GM19395 (cell line): ENCODE data around the gene TTC1.
"Not testable (repeated sequence)": the region's sequence is repeated elsewhere in the genome, so short reads cannot be mapped to it uniquely, and the experiment has no call there.

Source experiments
- ATAC-seq: cut with Tn5 transposase; IDR thresholded peaks from one replicate; pipeline ENCODE4 v1.9.1; 2021; ENCODE audit warnings: mild to moderate bottlenecking, moderate library complexity; ENCODE audit not compliant: unreplicated experiment

The TTC1 gene

DNA sequence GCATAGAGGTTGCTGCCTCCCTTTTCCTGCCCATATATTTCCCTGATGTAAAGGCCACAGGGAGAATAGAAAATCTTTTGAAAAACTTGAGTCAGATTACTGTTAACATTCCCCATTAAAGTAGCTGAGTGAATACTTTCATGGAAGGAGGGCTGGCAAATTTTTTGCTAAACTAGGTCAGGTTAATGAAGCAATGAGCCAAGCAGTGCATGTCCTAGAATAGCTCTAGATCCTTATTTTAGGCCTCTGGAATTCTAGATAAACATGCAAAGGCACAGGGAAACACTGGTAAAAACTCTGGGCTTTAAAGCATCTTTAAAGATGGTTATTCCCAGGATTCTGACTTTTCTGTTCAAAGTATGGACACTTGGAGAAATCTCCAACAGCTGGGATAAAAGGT, 27.9 kb downstream of the TTC1 start:
- no peak for ATAC-seq

DNA sequence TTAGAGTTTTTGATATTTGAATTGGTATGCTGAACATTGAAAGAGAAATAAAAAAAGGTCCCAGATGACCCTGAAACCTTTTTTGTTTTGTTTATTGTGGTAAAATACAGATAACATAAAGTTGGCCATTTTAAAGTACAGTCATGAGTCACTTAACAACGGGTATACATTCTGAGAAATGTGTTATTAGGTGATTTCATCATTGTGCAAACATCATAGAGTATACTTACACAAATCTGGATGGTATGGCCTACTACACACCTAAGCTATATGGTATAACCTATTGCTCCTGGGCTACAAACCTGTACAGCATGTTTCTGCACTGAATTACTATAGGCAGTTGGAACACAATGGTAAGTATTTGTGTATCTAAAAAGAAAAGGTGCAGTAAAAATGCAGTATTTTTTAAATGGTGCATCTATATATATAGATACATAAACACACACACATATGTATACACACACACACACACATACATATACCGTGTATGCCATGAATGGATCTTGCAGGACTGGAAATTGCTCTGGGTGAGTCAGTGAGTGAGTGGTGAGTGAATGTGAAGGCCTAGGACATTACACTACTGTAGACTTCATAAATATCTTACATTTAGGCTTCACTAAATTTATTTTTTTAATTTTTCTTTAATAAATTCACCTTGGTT, 31.0 kb downstream of the TTC1 start:
- ATAC-seq, result no peak

DNA sequence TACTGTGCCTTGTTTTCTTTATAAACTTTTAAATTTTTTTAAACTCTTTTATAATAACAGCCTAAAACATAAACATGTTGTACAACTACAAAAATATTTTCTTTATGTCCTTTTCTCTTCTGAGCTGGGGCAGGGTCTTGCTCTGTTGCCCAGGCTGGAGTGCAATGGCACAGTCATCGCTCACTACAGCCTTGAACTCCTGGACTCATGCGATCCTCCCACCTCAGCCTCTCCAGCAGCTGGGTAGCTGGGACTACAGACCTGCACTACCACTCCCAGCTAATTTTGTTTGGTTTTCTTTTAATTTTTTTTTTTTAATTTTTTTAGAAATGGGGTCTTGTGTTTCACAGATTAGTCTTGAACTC, 31.5 kb downstream of the TTC1 start:
- no peak for ATAC-seq

DNA sequence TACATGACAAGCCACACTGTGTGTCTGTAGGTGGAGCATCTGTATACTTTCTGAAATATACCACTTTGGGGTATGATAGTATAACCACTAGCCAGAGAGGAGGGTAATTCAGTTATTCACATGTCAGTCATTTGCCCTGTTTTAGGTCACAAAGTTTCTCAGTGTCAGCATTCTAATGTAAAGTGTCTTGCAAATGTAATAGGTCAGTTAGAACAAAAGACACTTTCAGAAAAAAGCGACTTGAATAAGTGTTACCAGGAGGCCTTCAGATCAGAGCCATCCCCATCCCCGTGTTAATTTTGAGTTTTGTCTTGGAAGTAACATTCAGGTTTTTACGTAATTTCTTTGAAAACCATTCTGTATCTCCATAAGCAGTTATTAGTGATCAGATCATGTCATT, 33.7 kb downstream of the TTC1 start:
- ATAC-seq, result no peak

DNA sequence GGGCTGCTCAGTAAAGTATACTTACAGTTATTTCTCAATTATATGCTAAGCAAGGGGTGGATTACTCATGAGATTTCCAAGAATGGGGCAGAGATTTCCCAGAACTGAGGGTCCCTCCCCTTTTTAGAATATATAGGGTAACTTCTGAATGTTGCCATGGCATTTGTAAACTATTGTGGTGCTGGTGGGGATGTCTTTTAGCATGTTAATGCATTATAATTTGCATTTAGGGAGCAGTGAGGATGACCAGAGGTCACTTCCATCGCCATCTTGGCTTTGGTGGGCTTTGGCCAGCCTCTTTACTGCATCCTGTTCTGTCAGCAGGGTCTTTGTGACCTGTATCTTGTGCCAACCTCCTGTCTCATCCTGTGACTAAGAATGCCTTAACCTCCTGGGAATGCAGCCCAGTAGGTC, 35.5 kb downstream of the TTC1 start:
- ATAC-seq, result no peak

DNA sequence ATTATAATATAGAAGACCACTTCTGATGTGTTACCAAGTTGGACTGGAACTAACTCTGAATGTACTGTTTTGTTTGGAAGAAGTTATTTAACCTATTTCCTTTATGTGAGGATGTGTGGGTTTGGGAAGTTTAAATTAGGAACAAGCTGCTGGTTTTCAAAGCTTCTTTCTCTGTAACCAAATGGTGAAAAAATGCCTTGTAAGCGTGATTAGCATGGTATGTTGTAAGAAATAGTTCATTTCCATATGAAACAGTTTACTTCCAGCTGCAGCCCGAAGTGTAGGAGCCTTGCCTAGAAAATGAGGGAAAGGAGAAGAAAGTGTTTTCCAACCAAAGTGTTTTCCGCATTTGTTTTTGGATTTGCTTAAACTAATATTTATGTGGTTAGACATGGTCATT, 36.0 kb downstream of the TTC1 start:
- no peak for ATAC-seq

DNA sequence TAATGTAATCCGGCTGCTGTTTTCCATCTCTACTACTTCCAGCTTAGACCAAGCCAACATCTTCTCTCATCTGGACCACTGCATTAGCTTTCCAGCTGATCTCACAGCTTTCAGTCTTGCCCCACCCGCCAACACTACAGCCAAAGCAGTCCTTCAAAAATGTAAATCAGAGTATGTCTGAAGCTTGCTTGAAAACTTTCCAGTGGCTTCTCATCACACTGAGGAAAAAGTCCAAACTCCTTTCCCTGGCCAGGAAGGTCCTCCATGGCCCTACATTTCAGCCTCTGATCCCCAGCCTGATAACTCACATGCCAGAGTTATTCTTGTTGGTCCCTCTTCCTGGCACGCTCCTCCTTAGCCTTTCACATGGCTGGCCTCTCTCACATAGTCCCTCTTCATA, 38.5 kb downstream of the TTC1 start:
- ATAC-seq, result no peak

DNA sequence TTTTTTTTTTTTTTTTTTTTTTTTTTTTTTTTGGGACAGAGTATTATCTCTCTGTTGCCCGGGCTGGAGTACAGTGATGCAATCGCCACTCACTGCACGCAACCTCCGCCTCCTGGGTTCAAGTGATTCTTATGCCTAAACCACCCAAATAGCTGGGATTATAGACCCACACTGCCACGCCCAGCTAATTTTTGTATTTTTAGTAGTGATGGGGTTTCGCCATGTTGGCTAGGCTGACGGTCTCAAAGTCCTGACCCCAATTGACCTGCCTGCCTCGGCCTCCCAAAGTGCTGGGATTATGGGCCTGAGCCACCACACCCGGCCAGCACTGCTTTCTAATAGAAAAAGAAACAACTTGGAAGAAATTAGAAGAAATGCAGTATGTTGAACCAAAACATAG, 39.2 kb downstream of the TTC1 start:
- no peak for ATAC-seq

DNA sequence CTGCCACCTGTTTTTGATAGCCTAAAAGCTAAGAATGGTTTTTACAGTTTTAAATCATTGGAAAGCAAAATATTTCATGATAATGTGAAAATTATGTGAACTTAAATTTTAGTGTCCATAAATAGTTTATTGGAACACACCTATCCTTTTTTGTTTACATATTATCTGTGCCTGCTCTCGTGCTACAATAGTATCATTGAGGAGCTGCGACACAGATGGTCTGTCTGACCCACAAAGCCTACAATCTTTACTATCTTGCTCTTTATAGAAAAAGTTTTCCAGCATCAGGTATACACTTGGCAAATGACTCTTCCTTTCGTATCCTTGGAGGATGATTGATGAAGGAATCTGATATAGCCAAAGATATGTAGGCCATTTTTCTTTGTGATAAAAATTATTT, 40.2 kb downstream of the TTC1 start:
- no peak for ATAC-seq

DNA sequence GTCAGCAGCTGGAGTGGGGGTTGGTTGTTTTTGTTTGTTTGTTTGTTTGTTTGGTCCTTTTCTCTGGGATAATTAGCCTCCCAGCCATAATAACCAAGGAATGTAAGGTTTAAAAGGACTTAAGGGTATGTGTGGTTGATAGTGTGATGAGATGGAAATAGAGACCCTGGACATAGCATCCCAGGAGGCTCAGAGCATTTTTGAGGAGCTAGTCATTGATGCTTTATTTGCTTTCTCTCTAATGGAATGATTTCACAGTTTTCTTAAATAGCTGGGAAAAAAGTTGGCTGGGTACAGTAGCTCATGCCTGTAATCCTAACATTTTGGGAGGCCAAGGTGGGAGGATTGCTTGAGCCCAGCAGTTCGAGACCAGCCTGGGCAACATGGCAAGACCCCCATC, 45.1 kb downstream of the TTC1 start:
- no peak for ATAC-seq

DNA sequence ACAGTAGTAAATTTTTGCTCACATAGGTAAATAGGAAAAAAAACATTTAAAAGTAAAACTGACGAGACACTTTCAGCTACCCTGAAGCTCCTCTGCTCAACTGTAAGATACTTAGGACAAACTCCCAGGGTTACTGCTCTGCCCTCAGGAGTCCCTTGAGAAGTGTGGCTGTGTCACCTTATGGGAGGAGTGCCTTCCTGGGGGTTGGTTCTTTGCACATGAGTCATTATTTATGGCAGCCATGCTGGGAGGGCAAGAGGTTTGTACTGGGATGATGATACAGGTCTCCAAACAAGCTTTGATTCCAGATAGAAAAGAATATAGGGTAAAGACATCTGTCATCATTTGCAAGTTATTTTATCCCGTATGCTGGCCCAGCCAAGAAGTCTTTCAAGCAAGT, 45.9 kb downstream of the TTC1 start:
- no peak for ATAC-seq

DNA sequence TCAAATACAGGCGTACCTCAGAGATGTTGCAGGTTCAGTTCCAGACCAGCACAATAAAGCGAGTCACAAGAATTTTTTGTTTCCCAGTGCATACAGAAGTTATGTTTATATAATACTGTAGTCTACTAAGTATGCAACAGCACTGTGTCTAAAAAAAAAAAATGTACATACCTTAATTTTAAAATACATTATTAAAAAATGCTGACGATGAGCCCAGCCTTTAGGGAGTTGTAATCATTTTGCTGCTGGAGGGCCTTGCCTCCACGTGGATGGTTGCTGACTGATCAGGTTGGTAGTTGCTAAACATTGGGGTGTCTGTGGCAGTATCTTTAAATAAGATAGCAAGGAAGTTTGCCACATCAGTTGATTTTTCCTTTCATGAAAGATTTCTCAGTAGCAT, 48.3 kb downstream of the TTC1 start:
- ATAC-seq, result no peak

DNA sequence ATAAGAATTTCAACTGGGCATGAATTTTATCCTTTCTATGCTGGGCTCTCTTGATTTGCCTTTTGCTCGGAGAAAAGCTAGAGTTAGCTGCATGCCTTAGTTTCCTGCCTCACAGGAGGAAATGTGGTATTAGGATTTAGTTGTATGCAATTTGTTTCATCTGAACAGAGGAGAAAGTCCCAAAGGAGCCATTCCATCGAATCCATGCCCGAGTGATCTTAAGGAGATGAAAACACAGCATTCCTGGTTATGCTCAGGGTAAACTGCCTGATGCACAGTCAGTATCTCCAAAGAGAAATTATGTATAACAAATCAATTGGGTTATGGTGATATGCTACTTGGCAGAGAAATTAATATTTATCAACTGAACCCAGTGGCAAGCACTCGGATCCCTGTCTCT, 51.1 kb downstream of the TTC1 start:
- no peak for ATAC-seq

DNA sequence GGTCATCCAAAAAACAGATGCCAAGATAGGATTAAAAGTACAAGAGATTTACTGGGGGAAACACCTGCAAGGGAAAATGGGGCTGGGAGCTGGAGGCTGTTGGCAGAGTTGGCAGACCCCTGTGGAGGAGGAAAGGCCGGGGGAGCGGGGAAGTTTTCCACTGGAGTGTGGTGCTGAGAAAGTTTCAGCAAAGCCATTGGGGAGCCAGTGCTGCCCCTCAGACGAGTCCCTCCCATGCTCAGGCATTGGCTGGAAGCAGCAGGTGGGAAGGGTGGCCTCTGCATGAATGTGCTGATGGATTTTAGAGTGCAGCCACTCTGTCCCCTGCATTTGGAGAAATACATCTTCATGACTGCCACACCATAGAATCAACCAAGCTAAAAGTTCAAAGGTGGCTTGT, 52.8 kb downstream of the TTC1 start:
- no peak for ATAC-seq

DNA sequence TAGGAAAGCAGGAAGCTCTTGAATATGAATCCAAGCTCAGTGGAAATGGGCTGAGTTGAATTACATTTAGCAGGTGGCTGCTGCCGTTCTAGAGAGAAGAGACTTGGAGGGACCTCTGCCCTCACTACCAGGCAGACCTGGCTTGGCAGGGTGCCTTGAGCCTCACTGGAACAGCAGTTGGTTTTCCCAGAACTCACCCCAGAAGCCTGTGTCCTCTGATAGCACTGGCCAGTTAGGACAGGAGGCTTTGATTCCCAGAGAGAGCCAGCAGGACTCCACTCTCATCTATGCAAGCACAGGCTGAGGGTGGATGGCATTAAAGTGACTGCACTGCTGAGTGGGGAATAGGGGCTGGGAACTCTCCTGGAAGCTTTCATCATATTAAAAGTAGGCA, 55.5 kb downstream of the TTC1 start:
- no peak for ATAC-seq

DNA sequence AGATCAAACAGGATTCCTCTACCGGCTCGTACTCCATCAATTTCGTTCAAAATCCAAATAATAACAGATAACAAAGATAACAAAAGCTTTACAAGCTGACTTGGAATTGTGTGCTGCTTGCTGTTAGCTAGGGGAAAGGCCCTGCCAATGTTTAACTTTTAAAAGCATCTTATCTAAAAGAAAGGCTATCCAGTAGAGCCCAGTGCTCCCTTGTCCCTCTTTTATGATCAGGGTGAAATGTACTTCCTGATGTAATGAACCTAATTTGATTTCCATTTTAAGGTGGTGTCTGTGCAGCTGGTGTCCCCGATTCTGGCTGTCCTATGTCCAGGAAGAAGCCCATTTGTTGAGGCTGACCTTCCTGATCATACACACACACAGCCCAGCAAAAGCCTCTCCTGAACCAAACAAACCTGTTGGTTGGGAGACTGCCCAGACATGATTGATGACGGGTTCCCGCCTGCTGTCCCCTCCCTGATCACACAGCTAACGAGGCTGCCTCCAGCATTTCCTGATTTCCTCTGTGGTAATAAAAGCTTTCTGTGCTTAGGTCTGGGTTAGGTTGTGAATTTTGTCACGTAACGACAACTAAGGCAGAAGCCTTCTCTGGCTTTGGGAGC, 56.2 kb downstream of the TTC1 start:
- ATAC-seq, result no peak

DNA sequence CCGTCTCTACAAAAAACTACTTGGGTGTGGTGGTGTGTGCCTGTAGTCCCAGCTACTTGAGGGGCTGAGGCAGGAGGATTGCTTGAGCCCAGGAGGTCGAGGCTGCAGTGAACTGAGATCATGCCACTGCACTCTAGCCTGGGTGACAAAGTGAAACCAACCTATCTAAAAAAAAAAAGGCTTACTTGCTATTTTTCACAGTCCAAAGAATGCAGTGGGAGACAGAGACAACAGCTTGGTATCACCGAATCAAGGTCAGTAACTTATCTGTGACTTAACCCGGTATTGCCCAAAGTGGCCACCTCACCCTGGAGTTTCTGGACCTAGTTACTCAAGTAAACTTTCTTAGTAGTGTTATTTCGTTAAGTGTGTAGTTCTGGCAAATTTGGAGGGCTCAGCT, 60.2 kb downstream of the TTC1 start:
- ATAC-seq, result not testable (repeated sequence)

DNA sequence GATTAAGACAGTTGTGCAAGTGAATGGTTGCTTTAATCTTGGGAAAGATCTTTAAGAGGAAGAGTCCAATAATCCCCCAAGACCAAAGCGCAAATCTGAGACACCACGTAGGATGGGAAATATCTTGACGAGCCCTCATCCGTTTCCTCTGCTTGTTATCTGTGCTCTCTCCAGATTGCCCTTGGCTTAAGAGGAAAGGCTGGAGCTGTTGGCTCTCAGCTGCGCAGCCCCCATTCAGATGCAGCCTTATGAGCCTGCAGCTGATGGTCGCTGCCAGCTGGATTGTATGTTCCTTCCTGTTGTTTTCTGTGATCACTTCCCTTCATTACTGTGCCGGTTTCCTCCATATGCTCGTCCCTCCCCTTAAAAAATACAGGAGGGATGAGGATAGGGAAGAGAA, 62.6 kb downstream of the TTC1 start:
- ATAC-seq, result no peak

DNA sequence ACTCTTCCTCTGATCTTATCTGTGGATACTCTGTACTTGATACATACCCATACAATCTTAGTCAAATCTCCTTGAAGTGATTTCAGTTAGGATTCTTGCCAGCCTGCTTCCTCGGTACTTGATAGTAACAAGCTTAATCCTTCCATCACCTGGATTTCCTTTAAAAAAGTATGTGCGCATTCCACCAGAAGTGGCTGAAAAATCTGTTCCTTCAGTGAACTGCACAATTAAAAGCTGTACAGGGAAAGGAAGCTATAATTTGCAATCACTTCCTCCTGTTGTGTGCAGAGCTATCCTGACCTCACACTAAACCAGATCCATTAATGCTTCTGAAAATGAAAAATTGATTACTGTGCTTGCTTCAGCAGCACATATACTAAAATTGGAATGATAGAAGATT, 63.0 kb downstream of the TTC1 start:
- ATAC-seq, result no peak

DNA sequence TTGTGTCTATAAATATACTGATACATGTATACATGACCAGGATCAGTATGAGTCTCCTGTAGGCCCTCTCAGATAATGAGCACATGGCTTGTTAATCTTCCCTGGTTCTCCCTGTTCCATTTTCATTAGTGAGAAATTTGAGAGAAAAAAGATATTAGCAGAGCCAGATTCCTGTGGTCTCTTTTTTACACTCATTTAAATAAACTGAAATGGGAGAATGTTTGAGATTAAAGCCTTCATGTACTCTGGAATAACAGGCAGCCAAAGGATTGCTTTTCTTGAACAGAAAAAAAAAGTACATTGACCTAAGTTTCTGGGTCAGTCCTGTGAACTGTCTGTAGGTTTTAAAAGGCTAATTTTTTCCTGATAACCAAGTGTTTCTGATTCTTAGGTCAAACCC, 66.1 kb downstream of the TTC1 start:
- no peak for ATAC-seq

DNA sequence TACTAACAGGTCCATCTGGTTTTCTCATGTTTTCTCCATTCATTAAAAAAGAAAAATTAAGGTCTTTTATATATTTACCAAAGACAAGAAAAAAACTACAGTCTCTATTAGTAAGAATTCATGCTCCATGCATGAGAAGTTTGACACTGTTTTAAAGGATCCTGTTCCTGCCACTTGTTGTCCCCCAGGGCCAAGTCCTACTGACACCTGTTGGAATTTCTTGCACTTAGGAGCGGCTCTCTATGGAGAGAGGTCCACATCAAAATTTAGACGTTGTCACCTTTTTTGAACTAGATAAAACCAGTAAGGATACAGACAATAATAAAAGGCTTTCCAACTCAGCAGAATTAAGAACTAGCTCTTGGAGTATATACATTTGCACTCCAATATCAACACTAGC, 68.1 kb downstream of the TTC1 start:
- ATAC-seq, result no peak

DNA sequence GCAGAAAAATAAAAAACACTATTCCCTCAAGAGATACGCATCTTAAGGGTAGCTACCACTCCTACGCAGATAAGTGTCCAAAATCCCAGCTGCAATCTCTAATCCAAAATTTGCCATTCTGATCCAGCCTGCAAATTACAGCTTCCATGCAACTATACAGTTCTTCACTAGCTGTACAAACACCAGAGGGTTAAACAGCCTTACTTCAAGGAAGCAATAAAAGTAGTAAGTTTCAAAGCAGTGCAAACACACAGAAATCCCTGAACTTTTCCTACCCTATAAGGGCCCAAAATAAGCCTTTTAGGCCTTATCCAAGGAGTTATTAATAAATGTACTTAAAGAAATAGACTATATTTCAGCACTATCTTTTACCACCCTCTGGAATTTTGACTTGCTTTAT, 70.8 kb downstream of the TTC1 start:
- ATAC-seq, result no peak

DNA sequence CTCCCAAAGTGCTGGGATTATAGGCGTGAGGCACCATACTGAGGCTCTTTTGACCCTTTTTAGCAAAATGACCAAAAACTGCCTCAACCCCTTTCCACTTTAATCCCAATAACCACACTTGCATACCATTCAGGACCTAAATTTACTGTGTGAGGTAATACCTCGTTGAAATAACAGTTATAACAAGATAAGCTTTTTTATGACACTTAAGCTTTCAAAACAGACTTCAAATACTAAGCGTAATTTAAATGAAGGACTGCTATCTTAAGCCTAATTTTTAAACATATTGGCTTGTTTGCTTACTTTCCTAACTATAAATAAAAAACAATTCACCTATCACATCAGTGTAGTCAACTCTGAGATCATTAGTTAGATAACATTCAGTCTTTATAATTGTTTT, 72.6 kb downstream of the TTC1 start:
- ATAC-seq, result no peak
